GM21576 (cell line): ENCODE measurements around the gene CHRNG.

Experiments used
- ATAC-seq: cut with Tn5 transposase; IDR thresholded peaks from one replicate; pipeline ENCODE4 v1.9.1; 2021; ENCODE audit warnings: mild to moderate bottlenecking, moderate library complexity; ENCODE audit not compliant: unreplicated experiment

Gene CHRNG, protein sequence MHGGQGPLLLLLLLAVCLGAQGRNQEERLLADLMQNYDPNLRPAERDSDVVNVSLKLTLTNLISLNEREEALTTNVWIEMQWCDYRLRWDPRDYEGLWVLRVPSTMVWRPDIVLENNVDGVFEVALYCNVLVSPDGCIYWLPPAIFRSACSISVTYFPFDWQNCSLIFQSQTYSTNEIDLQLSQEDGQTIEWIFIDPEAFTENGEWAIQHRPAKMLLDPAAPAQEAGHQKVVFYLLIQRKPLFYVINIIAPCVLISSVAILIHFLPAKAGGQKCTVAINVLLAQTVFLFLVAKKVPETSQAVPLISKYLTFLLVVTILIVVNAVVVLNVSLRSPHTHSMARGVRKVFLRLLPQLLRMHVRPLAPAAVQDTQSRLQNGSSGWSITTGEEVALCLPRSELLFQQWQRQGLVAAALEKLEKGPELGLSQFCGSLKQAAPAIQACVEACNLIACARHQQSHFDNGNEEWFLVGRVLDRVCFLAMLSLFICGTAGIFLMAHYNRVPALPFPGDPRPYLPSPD

DNA sequence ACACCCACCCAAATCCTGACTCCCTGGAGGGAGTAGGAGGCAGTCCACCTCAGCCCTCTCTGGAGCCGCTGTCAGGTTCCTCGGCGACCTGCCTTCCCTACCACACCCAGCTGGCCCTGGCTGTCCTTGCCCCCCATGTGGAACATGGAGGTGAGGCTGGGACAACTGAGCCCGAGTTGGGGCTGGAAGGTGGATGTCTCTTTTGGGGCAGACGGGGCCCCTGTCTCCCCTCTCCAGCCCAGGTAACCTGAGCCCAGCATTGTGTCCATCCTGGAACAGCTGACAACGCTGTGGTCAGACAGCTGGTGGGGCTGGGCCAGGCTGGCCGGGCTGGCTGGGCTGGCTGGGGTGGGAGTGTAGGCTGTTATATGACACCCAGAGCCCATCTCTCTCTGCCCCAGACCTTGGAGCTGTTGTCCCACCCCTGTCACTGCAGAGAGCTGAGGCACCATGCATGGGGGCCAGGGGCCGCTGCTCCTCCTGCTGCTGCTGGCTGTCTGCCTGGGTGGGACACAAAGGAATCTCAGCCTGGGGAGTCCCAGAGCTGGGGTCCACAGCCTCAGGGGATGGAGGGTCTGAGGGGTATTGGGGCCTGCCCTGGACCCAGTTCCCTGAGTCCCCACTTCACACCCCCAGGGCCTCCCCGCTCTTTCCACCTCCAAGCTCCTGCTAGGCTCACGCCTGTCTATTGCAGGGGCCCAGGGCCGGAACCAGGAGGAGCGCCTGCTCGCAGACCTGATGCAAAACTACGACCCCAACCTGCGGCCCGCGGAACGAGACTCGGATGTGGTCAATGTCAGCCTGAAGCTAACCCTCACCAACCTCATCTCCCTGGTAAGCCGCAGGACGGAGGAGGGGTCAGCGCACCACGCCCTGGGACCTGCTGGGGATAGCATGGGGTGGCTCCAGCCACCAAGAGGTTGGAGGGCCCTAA lies at the start of gene CHRNG:
CHRNG (plus strand) TSS at position 395 of the 934 bp plus-strand sequence; CDS start at position 451, 56 bp downstream.
- no peak for ATAC-seq

DNA sequence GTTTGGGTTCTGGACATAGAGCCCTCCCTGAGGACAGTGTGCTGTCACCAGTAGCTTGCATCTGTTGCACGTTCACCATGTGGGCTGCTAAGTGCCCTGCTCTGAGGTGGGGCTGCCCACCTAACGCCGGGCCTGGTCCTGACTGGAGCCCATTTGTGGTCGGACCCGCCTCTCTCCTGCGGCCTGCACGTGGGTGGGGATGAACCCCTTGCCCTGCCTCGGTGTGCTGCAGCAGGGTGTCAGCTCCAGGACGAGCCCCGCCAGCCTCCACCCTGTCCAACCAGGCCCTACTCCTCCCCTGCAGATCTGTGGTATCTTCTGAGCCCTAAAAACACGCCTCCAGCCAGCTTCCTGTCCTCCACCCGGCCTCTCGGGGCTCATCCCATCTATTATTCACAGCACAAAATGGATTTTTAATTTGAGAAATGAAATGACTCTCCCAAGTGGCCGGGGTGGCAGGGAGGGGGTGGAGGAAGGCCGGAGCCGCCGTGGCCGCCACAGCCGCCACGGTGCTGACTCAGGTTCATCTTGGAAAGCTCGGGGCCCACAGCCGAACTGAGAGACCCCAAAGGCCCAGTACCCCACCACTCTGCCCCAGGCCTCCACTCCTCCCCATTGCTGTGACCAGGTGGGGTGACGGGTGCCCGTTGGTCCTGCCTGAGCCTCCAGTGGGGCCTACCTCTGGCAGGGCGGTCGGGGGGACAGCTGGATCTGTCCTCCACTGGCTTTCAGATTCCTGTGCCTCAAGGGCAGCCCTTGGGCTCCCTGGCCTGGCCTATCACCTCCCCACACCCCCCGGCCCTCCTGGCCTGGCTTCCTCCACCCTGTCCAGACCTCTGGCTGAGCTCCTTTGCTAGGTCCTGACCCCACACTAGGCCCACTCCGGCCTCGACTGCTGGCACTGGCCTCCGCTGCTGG lies 49.0 kb upstream of the CHRNG start:
- no peak for ATAC-seq

DNA sequence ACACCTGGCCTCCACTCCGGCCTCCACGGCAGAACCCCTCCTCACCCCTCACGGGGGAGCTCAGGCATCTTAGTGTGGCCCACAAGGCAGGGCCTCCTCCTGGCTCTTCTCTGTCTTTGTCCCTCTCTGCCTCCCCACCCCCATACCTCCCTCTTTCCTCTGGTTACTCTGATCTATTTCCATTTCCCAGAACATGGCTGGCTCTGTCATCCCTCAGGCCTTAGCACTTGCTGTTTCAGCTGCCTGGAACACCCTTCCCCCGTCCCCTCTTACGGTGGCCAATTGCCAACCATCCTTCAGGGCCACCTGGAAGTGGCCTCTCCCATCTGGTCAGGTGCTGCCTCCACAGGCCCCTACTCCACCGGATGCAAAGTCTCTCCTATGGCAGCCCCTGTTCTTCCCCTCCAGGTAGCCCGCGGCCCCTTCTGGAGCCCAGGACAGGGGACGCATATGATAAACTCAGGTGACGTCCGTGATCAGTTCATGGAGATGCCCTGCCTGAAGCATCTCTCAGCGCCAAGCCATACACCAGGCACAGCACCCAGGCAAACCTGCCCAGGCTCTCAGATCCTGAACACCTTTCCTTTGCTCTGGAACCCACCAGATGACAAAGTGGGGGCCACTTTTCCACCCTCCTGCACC lies 48.2 kb upstream of the CHRNG start:
- ATAC-seq, result no peak

DNA sequence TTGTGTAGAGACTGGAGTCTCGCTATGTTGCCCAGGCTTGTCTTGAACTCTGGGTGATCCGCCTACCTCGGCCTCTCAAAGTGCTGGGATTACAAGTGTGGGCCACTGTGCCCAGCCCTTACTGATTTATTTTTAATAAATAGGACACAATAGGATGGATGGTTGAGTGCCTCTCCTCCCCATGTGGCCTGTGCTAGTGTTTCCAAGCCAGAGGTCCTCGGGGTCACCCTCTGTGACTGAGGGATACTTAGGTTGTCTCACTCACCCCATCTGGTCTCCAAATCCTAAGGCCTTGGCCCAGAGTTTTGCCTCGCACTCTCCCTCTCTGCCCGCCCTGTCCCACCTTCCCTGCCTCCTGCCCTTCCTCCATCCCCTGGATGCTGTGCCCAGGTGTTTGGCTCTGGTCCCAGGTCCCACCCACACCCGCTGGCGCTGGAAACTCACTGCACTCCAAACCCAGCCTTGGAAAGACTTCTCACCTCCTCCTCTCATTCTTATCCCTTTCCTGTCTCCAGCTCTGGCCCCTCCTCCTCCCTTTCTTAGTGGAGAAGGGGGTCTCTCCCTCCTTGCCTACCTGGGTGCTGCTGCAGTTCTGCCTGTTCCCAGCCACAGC lies 47.1 kb upstream of the CHRNG start:
- no peak for ATAC-seq

DNA sequence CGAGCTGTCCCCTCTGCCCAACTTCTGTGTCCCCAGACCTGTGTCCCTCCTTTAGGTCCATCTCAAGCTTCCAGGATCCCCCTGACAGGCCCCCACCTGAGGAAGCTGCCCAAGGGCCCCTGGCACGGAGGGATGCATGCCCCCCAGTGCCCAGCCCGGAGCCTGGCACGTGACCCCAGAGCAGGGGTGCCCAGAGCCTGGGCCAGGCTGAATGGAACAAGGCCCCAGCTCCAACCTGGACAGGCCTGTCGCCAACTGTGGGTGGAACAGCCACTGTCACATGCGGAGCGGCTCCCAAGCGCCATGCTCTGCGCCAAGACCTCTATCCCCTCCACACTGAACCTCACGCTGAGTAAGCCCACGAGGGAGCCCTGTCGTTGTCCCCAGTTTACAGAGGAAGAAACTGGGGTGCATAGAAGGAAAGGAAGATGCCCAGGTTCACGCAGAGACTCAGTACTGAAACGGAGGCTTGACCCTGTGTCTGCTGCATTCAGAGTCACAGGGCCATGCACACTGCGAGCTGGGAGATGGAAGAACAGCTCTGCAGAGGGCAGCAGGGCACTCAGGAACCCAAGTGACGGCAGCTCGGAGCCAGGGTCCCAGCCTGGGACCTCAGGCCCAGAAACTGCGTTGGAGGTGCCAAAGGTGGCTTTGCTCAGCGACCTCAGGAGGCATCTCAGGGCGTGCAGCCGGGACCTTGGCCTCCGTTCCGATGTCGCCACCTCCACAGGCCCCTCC lies 46.4 kb upstream of the CHRNG start:
- no peak for ATAC-seq

DNA sequence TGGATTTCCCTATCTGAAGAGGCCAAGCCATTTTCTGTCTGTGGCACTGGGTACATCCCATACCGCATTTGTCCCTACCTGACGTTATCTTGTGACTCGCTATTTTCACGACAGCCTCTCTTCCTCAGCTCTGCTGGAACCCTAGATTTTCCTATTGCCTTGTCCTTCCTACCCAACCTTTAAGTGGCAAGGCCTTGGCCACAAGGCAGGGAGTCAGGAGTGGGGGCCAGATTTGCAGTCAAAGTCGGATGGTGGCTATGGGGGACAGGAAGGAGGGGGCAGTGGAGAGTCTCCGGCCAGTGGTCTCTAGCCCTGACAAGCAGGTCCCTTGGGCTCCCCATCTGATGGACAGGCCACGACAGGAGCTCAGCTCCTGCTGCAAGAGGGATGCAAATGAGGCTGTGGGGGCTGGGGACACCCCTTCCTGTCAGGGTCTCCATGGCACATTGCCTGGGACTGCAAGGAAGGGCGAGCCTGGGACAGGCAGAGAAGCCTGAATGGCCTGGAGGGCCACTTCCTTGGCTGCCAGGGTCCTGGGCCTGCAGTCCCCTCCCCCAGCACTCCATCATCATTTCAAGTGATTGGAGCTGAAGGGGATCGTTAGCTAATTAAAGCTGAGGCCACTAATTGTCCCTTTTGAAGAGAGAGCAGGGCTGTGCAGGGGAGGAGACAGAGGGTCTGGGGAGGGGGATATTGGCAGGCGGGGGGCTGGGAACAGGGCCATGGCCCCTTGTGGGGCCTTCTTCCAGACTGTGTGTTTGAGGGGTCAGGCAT lies 45.6 kb upstream of the CHRNG start:
- ATAC-seq, result no peak

DNA sequence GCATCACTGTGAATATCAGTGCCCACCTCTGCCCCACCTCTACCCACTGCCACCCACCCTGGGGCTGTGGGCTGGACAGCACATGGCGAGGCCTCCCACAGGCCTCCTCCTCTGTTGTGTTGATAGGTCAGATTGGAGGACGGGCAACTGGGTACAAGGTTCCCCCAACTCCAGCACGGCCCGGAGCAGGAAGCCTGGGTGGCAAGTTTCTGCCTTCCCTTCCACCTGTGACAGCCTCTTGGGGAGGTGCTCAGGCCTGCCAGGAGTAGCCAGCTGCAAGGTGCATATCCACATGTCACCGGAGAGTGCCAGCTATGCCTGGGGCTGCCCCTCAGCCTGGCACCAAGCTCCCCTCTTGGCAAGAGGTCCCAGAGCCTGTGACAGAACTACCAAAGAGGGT lies 45.0 kb upstream of the CHRNG start:
- no peak for ATAC-seq

DNA sequence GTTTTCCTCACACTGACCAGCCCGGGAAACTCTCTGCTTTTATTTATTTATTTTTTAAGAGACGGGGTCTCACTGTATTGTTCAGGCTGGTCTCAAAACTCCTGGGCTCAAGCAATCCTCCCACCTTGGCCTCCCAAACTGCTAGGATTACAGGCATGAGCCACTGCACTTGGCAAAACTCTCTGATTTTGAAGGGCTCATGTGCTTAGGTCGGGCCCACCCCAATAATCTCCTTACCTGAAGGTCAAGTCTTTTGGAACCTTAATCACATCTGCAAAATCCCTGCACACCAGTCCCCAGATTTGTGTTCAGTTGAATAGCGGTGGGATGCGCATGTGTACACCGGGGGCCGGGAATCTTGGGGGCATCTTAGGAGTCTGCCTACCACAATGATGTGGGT lies 44.2 kb upstream of the CHRNG start:
- no peak for ATAC-seq

DNA sequence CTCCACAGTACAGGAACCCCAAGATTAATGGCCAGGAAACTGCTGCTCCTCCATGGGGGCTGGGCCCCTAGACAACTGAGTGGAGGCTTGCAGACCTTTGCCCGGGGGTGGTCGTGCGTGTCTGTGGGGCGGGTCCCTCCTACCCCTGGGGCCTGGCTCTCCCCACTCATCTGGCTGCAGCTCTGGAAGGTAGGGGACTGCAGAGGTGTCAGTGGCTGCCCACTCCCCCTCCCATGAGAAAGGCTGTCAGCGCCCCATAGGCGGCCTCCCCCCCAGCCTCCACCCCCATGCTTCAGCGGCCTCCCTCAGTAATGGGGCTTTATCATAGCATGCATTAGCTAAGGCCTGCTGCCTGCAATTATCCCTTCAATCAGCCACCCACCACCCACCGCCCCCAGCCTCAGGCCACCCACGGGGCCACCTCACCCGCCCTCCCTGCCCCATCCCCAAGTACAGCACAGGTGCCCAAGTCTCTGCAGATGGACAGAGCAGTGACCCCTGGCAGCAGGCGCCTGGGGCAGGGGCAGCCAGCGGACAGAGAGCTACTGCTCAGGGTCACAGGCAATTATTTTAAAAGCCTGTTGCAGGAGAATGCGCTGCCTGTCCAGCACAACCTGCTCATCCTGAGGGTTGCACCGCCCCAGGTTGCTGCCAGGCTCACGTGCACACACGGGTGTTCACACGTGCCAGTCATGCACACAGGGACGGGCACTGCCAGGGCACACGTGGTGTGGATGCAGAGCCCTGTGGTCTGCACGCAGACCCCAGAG lies 42.8 kb upstream of the CHRNG start:
- ATAC-seq, result no peak

DNA sequence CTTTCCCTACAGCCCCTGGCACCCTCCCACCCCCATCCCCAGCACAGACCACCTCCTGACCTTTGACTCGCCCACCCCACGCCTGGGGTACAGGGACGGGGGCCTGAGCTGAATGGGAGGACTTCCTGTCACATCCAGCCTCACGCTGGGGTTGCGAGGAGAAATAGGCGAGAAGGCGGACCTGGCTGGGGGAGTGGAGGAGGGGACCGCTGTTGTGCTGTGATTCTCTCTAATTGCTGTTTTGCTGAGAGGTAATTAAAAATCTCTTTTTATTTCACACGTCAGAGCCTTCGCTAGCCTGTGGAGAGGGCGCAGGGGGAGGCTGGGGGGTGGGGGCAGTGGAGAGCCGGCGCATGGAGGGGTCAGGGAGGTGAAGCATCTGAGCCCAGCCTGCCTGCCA lies 42.1 kb upstream of the CHRNG start:
- ATAC-seq, result no peak

DNA sequence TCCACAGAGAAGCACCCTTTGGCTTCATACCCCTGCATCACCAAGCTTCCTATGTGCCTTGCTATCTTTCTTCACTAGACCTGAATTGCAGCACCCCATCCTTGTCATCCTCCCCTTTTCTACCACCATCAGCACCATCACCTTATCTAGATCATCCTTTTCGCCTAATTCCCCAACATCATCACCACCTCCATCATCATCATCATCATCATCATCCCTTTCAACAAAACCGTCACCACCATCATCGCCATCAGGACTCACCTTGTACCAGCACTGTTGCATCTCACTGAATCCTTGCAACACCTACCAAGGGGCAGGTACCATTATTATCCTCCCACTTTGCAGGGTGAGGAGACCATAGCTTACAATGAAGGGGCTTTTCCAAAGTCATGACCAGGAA lies 41.0 kb upstream of the CHRNG start:
- ATAC-seq, result no peak

DNA sequence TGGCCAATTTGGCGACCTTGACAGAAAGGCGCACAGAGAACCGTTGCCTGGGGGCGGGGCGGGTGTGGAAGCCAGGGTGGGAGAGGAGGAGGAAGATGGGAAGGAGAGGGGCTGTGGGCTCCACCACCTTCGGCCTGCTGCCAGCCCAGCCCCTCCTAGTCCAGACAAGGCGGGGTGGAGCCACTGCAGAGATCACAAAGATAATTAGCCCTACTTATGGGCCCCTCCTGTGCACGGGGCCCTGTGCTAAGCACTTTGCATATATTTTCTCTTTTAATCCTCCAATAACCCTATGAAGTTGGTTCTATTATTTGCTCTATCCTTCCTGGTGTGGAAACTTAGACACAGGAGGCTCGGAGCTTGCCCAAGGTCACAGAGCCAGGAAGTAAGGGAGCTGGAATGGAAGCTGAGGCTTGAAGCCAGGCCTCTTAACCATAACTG lies 38.1 kb upstream of the CHRNG start:
- no peak for ATAC-seq

DNA sequence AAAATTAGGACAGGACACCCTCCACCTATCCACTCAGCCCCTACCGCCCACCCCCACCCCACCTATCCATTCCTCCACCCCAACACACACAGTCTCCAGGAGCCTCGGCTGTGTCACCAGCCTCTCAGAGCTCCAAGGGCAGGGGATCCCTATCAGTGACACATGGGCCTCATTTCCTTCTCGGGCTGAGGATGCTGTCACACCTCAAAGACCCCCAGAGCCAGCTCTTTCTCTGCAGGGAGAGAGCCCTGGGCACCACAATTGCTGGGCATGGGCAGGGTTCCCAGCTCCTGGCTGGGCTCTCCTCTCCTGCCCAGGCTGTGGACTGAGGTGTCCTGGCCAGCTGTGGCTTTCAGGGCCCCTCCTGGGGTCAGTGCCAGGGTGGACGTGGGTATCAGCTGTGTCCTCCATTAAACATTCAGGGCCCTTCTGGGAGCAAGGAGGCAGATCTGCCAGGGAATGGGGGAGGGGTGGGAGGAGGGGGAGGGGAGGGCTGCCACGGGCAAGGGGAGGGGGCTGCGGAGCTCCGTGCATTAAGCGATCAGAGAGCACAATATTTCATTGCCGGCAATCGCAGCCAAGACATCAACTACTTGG lies 37.6 kb upstream of the CHRNG start:
- ATAC-seq, result no peak

DNA sequence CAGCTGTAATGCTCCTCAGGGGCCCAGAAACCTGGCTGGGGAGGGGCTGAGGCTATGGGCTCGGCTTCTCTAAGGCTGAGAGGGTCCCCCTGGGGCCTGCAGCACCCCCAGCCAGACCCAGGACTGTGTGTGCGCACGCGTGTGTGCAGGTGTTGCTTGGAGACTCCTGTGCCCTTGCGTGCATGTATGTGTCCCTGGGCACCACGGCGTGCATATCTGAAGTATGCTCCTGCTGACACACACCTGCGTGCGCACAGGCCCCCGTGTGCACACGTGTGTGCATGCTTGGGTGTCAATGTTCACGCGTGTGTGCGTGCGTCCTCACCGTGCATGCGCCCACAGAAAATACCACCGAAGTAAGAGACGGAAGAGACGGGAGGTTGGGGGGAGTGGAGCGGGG lies 37.0 kb upstream of the CHRNG start:
- no peak for ATAC-seq

DNA sequence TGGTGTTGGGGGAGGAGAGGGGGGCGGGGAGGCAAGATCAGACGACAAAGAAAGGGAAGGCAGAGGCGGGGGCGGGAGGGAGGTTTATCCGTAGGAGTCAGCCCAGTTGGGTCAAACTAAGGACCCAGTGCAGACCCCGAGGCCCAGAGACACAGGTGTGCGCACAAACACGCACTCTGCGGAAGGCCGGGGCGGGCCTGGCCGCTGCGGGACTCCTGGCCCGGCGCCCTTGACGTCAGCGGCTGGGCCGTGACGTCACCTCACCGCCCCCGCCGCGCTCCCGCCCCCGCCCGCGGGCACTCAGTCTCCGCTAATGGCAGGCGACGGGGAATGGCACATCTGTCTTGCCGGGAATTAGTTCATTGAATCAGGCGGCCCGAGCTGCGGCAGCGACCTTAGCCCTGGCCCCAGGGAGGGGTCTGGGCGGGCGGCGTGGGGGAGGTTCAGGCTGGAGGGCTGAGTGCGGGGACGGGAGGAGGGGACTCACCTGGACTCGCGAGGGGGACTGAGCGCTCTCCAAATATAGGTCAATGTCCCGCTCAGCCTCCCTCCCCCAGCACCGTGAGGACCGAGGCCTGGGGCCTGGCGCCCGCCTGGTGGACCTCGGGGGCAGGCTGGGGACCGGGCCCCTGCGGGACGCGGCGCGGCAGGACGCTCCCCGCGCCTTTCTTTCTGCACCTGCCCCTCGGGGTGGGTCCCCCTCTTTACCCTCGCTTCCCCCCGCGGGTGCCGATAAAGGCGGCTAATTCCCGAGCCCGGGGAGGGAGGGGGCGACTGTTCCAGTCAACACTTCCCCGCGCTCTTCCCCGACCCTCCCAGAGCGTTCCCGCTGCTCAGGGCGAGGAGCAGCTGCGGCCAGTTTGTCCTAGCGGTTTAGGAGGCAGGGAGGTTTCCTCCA lies 36.3 kb upstream of the CHRNG start:
- no peak for ATAC-seq

DNA sequence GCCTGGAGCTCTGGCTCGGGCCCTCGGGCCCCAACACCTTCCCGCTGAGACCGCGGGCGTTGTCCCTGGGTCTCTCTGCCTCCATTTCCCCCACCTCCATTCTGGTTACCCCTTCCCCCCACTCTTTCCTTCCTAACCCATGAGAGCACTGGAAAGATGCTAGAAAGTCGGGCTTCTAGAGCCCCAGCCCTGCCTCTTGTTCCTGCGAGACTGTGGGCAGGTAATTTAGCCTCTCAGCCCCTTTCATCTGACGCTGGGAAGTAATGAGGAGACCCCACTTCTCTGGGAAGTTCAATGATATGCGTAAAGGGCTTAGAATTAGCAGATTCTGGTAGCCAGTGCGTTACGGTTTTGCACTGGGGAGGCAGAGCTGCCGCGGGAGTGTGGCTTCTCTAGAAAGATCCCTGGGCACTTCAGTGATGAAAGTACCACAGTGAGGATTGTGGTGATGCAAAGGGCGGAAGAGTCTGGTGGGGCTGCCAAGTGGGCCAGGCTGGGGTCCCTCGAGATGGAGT lies 35.6 kb upstream of the CHRNG start:
- no peak for ATAC-seq
